ENCODE results near the gene AATK. TPM values are rescaled to one million over a fixed set of nuclear protein-coding genes. Genes with fewer than 3 reads are reported as not detected.
A peak's percentile ranks its signal among the peaks of the same experiment; 100 is the strongest.

Gene AATK
- total and polyA plus RNA-seq, 2 of the 13 experiments (the other 11 are each of a cell fraction or from before 2014, with no cell fraction given), result 2.9 to 8.4 TPM

GRCh38 chr17:81118308-81119221, 47.5 kb downstream of the AATK start:
- BruUV-seq (replicated peaks), result no TSS peak
- CTCF ChIA-PET (ENCODE audit: low intra/inter-chr PET ratio, low total read pairs), result no interaction called here
- no peak overlapping the region for H2AFZ ChIP-seq (ENCODE audit: low read length)
- in situ Hi-C loops (cut with HindIII; ENCODE audit: extremely low pct_ligation_motif_present, low pct_unique_long_range_greater_than_20kb) (no loop called here), intact Hi-C loops (cut with micrococcal nuclease; ENCODE audit: unreplicated experiment) (no loop called here)
- DNase-seq (ENCODE audit: low spot score) (no peak), FAIRE-seq (no peak), ATAC-seq (peak; percentile 1; the same call in 2 of the 3 replicates)
- H3K27me3 ChIP-seq (ENCODE audit: control insufficient read depth in 1 of 2, insufficient read depth in 2 of 2, low read length in 2 of 2), result no peaks in the 10 kb centered on the region
- H3K9me3 ChIP-seq (ENCODE audit: low read length), result no peaks in the 10 kb centered on the region
- no peaks in the 10 kb centered on the region; a peak in 1 of 5 replicates for H3K36me3 ChIP-seq (replicated peaks in 1 of 2; ENCODE audit: control insufficient read depth in 1 of 2, insufficient read depth in 2 of 2, low read length in 2 of 2)
- H3K4me1 ChIP-seq (ENCODE audit: insufficient read depth, low read length), result no peaks in the 10 kb centered on the region
- no peak overlapping the region for H3K27ac ChIP-seq (ENCODE audit: extremely low read length, insufficient read depth, low read length)
- no peak overlapping the region for H3K9ac ChIP-seq (ENCODE audit: insufficient read depth, low read depth, low read length)
- POLR2A ChIA-PET, result no interaction called here
- H3K79me2 ChIP-seq (ENCODE audit: insufficient read depth, low read length), result no peaks in the 10 kb centered on the region
- no peaks in the 10 kb centered on the region for H4K20me1 ChIP-seq (ENCODE audit: insufficient read depth, low read length)
- 83% methylated on average over 18 of the region's 24 CpGs for WGBS (ENCODE audit: low lambda C conversion rate)
- H3K4me3 ChIP-seq (replicated peaks in 1 of 3; ENCODE audit: insufficient read depth in 1 of 3, low read depth in 2 of 3, low read length in 3 of 3), result no peak overlapping the region
- H3K4me2 ChIP-seq (ENCODE audit: low read depth, low read length), result no peak overlapping the region
- no peak for TF ChIP-seq ZNF678 (CRISPR knock-in tag; IDR thresholded peaks at IDR 0.05)
- no peak for TF ChIP-seq HNF4G (IDR thresholded peaks at IDR 0.05; ENCODE audit: borderline replicate concordance, low read depth, low read length)
- no peak for TF ChIP-seq HNF4G (CRISPR knock-in tag; IDR thresholded peaks at IDR 0.05; ENCODE audit: borderline replicate concordance, low read depth)
- TF ChIP-seq, protein P1, sequence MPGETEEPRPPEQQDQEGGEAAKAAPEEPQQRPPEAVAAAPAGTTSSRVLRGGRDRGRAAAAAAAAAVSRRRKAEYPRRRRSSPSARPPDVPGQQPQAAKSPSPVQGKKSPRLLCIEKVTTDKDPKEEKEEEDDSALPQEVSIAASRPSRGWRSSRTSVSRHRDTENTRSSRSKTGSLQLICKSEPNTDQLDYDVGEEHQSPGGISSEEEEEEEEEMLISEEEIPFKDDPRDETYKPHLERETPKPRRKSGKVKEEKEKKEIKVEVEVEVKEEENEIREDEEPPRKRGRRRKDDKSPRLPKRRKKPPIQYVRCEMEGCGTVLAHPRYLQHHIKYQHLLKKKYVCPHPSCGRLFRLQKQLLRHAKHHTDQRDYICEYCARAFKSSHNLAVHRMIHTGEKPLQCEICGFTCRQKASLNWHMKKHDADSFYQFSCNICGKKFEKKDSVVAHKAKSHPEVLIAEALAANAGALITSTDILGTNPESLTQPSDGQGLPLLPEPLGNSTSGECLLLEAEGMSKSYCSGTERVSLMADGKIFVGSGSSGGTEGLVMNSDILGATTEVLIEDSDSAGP (CRISPR knock-in tag; IDR thresholded peaks at IDR 0.05; ENCODE audit: borderline replicate concordance), result peak; percentile 31; the same call in 1 of the 2 replicates
- peak; percentile 18; the same call in 1 of the 2 replicates for TF ChIP-seq ZFX (CRISPR knock-in tag; IDR thresholded peaks at IDR 0.05; ENCODE audit: low read depth)
- TF ChIP-seq NFATC3 (CRISPR knock-in tag; IDR thresholded peaks at IDR 0.05), result no peak
- TF ChIP-seq YY1 (IDR thresholded peaks at IDR 0.05; ENCODE audit: insufficient read depth, insufficient replicate concordance, low read depth, low read length), result no peak
- 0 out of 2 replicates have a peak, but pooled peaks have one; percentile 30 for TF ChIP-seq ZSCAN21 (CRISPR knock-in tag; IDR thresholded peaks at IDR 0.05; ENCODE audit: borderline replicate concordance)
- TF ChIP-seq HDAC6 (IDR thresholded peaks at IDR 0.05; ENCODE audit: low read depth, low read length), result no peak
- TF ChIP-seq AGO2 (optimal IDR thresholded peaks at IDR 0.05; ENCODE audit: low read depth, low read length), result peak; percentile 89
- no peak for TF ChIP-seq ZNF432 (CRISPR knock-in tag; IDR thresholded peaks at IDR 0.05; ENCODE audit: borderline replicate concordance)
- no peak for TF ChIP-seq KLF16 (CRISPR knock-in tag; IDR thresholded peaks at IDR 0.05)
- TF ChIP-seq, protein P2, sequence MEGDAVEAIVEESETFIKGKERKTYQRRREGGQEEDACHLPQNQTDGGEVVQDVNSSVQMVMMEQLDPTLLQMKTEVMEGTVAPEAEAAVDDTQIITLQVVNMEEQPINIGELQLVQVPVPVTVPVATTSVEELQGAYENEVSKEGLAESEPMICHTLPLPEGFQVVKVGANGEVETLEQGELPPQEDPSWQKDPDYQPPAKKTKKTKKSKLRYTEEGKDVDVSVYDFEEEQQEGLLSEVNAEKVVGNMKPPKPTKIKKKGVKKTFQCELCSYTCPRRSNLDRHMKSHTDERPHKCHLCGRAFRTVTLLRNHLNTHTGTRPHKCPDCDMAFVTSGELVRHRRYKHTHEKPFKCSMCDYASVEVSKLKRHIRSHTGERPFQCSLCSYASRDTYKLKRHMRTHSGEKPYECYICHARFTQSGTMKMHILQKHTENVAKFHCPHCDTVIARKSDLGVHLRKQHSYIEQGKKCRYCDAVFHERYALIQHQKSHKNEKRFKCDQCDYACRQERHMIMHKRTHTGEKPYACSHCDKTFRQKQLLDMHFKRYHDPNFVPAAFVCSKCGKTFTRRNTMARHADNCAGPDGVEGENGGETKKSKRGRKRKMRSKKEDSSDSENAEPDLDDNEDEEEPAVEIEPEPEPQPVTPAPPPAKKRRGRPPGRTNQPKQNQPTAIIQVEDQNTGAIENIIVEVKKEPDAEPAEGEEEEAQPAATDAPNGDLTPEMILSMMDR (CRISPR knock-in tag; IDR thresholded peaks at IDR 0.05), result peak; percentile 10; the same call in 1 of the 2 replicates
- TF ChIP-seq, protein P3, sequence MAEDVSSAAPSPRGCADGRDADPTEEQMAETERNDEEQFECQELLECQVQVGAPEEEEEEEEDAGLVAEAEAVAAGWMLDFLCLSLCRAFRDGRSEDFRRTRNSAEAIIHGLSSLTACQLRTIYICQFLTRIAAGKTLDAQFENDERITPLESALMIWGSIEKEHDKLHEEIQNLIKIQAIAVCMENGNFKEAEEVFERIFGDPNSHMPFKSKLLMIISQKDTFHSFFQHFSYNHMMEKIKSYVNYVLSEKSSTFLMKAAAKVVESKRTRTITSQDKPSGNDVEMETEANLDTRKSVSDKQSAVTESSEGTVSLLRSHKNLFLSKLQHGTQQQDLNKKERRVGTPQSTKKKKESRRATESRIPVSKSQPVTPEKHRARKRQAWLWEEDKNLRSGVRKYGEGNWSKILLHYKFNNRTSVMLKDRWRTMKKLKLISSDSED (CRISPR knock-in tag; IDR thresholded peaks at IDR 0.05), result no peak; the same call in 1 of the 2 replicates
- no peak for TF ChIP-seq ZMYM3 (CRISPR knock-in tag; IDR thresholded peaks at IDR 0.05)
- TF ChIP-seq SNRNP70 (IDR thresholded peaks at IDR 0.05; ENCODE audit: low read depth, low read length), result no peak
- TF ChIP-seq CHD4 (IDR thresholded peaks at IDR 0.05; ENCODE audit: borderline replicate concordance, low read length), result no peak
- TF ChIP-seq ZNF260 (CRISPR knock-in tag; IDR thresholded peaks at IDR 0.05; ENCODE audit: borderline replicate concordance, low read depth), result no peak
- TF ChIP-seq CBX5 (CRISPR knock-in tag; IDR thresholded peaks at IDR 0.05; ENCODE audit: borderline replicate concordance), result 0 out of 2 replicates have a peak, but pooled peaks have one; percentile 25

All from HepG2 (cell line).